GM12872 (cell line): Measurements from ENCODE around the gene UNC5C.

ENCODE experiments used
- TF ChIP-seq, protein P1 (sequence below): IDR thresholded peaks from 3 replicates; pipeline ENCODE4 v1.5.1; 2011; ENCODE audit warnings: low read depth, mild to moderate bottlenecking, low read length, moderate library complexity; ENCODE audit not compliant: insufficient read depth

The UNC5C gene

GRCh38 chr4:95580226-95580625 is 31.5 kb upstream of the UNC5C start:
- TF ChIP-seq, protein P1, sequence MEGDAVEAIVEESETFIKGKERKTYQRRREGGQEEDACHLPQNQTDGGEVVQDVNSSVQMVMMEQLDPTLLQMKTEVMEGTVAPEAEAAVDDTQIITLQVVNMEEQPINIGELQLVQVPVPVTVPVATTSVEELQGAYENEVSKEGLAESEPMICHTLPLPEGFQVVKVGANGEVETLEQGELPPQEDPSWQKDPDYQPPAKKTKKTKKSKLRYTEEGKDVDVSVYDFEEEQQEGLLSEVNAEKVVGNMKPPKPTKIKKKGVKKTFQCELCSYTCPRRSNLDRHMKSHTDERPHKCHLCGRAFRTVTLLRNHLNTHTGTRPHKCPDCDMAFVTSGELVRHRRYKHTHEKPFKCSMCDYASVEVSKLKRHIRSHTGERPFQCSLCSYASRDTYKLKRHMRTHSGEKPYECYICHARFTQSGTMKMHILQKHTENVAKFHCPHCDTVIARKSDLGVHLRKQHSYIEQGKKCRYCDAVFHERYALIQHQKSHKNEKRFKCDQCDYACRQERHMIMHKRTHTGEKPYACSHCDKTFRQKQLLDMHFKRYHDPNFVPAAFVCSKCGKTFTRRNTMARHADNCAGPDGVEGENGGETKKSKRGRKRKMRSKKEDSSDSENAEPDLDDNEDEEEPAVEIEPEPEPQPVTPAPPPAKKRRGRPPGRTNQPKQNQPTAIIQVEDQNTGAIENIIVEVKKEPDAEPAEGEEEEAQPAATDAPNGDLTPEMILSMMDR = no peak

DNA sequence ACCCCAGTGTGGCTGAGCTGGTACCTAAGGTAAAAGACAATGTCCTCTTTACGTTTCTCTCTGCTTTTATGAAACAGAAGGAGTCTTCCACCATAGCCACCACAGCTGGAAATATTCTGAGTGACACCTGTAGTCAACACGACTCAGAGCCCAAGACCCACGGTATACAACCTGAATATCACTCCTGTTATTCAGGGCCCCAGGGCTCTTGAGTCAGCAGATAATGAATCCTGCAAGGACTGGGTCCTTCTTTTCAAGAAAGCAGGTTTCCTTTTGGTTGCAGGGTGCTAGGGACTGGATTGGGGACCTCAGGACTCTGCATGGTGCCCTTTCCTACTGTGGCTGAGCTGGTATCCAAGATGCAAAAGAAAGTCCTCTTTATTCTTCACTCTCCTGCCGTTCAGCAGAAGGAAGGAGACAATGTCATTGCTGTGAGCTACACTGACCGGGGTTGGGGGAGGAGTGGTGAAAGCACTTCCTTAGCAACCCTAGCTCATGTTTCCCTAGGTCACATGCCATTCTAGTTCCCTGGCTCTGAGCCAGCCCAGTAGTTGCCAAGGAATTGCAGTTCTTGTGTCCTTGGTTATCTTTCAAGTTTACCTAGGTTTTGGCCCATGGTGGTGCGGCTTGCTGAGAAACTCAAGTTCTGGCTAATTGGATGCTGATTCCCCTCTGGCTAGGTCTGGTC is 23.7 kb upstream of the UNC5C start:
- TF ChIP-seq, protein P1 = no peak

DNA sequence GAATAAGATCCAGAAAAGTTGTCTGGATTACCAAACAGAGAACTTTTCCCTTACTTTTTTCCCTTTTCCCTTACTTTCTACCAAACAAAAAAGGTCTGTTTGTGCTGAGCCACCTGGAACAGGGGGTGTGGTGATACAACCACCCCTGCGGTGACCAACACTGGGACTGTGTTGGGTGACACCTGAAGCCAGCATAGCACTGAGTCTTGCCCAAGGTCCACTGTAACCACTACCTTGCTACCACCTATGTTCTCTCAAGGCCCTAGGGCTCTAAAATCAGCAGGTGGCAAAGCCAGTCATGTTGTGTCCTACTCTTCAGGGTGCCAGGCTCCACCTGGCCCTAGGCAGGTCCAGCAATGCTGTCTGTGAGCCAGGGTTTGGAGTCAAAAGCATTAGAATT is 22.8 kb upstream of the UNC5C start:
- TF ChIP-seq, protein P1 = no peak

- TF ChIP-seq, protein P1 = no peak
Measured at GRCh38 chr4:95563638-95564337, 15.0 kb upstream of the UNC5C start.

DNA sequence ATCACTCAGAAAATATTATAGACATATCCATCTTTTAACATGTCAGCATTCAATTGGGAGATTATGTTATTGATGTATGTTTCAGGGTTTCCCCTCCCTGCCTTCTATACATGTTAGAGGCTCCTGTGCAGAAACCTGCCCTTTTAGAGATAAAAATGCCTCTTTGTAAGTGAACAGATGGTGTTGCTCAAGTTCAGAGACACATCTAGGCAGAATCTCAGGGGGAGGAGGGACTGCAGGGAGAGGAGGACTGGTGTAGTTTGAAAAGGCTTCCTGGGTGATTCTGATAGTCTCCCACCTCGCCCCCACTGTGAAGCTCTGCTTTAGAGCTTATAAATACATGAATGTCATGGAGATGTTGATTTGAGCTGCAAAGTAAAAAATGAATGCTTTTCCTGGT is 12.0 kb upstream of the UNC5C start:
- TF ChIP-seq, protein P1 = no peak

DNA sequence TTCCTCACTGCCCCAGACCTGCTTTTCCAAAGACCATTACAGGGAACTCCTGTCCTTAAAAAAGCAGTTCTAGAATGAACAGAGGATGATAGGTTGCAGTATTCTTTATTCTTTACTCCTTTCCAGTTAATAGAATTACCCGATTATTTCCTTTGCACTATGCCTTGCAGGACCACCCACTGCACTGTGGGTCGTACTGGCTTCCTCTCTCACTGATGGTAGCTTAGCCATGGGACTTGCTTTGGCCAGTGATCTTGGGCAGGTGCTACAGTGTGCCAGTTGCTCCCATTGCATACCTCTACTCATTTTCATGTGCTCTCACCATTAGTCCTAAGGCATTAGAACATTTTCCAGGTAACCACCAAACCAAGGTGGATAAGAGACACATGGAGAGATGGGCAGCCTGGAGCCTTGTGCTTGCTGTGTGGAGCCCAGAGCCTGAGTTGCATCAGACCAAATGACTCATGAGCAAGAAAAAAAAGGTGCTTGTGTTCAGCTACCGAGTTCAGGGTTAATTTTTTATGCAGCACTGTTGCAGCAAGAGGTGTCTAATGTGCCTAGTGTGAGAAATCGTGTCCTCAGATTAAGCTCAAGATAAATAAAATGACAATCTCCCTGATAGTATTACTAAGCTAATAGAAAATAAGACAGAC is 7.6 kb upstream of the UNC5C start:
- TF ChIP-seq, protein P1 = no peak

DNA sequence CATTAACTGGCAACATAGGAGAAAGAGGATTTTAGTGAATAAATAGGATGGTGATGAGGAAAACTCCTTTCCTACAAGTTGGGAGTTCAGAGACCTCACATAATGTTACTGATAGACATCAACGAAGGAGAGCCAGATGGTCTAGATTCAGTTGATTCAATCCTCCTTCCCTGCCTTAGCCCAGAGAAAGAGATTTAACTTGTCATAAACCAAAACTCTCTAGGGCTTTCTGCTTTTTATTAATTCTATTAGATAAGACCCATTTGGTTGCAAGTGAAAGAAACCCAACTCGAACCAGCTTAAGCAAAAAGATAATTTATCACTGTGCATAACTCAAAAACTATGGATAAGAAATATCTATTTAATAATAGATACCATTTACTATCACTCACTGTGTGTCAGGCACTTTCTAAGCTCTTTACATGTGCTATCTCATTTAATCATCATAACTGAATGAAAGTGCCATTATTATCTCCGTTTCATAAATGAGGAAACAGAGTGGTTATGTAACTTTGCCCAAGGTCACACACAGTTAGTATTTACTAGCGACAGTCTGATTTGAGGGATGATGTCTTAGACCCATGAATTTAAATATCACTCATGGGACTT is 4.3 kb upstream of the UNC5C start:
- TF ChIP-seq, protein P1 = no peak
